ENCODE results near the gene SCAP.

The SCAP gene

GRCh38 chr3:47475570-47476329, at the start of gene SCAP:
Gene SCAP, minus strand, starts transcription at chr3:47475941. Its CDS starts 32,948 bp downstream, at chr3:47442993.
- no peaks in the 10 kb centered on the region for H3K9me3 Mint-ChIP-seq
- peaks cover 2% of the 10 kb centered on the region for H3K27me3 Mint-ChIP-seq (ENCODE audit: low read depth)
- peaks cover 14% of the 10 kb centered on the region for H3K4me1 Mint-ChIP-seq
- H3K4me3 Mint-ChIP-seq = peak within 1 kb of the TSS; percentile 92 to 95 (median 93)
- H3K36me3 Mint-ChIP-seq (ENCODE audit: low read depth) = peaks cover 5% of the 10 kb centered on the region
- peak within 1 kb of the TSS; percentile 79 to 91 (median 89) for H3K27ac Mint-ChIP-seq
- peak; percentile 96 to 99 (median 96) for TF ChIP-seq CTCF (IDR thresholded peaks at IDR 0.05; ENCODE audit: unreplicated experiment in 3 of 3)

- peaks cover 4% of the 10 kb centered on the region for H3K27me3 Mint-ChIP-seq (ENCODE audit: low read depth)
- H3K4me1 Mint-ChIP-seq = peaks cover 6% of the 10 kb centered on the region
- H3K36me3 Mint-ChIP-seq (ENCODE audit: low read depth) = no peaks in the 10 kb centered on the region
- H3K27ac Mint-ChIP-seq = peak overlapping the region in 1 of 3 experiments; percentile 5
- H3K4me3 Mint-ChIP-seq = no peak overlapping the region
- no peak for TF ChIP-seq CTCF (IDR thresholded peaks at IDR 0.05; ENCODE audit: unreplicated experiment in 3 of 3)
- H3K9me3 Mint-ChIP-seq = peaks cover 5% of the 10 kb centered on the region
Measured at GRCh38 chr3:47523310-47524073, 47.8 kb upstream of the SCAP start.

- TF ChIP-seq CTCF (IDR thresholded peaks at IDR 0.05; ENCODE audit: unreplicated experiment in 3 of 3) = peak; percentile 91 to 94 (median 91)
- no peaks in the 10 kb centered on the region for H3K36me3 Mint-ChIP-seq (ENCODE audit: low read depth)
- peaks cover 4% of the 10 kb centered on the region for H3K27me3 Mint-ChIP-seq (ENCODE audit: low read depth)
- H3K4me1 Mint-ChIP-seq = peaks cover 6% of the 10 kb centered on the region
- H3K27ac Mint-ChIP-seq = peak overlapping the region in 1 of 3 experiments; percentile 29
- no peak overlapping the region for H3K4me3 Mint-ChIP-seq
- H3K9me3 Mint-ChIP-seq = no peaks in the 10 kb centered on the region
Measured at GRCh38 chr3:47522082-47522987, 46.6 kb upstream of the SCAP start.

GRCh38 chr3:47520756-47521155, 45.0 kb upstream of the SCAP start:
- H3K4me1 Mint-ChIP-seq = peaks cover 10% of the 10 kb centered on the region
- H3K27ac Mint-ChIP-seq = no peak overlapping the region
- H3K4me3 Mint-ChIP-seq = no peak overlapping the region
- no peaks in the 10 kb centered on the region for H3K36me3 Mint-ChIP-seq (ENCODE audit: low read depth)
- H3K27me3 Mint-ChIP-seq (ENCODE audit: low read depth) = peaks cover 4% of the 10 kb centered on the region
- no peaks in the 10 kb centered on the region for H3K9me3 Mint-ChIP-seq
- no peak for TF ChIP-seq CTCF (IDR thresholded peaks at IDR 0.05; ENCODE audit: unreplicated experiment in 3 of 3)

- peak overlapping the region in 2 of 3 experiments; percentile 10 to 13 for H3K4me3 Mint-ChIP-seq
- peak overlapping the region in 1 of 3 experiments; percentile 22 for H3K27ac Mint-ChIP-seq
- no peaks in the 10 kb centered on the region for H3K9me3 Mint-ChIP-seq
- H3K36me3 Mint-ChIP-seq (ENCODE audit: low read depth) = no peaks in the 10 kb centered on the region
- H3K27me3 Mint-ChIP-seq (ENCODE audit: low read depth) = peaks cover 4% of the 10 kb centered on the region
- no peak for TF ChIP-seq CTCF (IDR thresholded peaks at IDR 0.05; ENCODE audit: unreplicated experiment in 3 of 3)
- peaks cover 21% of the 10 kb centered on the region for H3K4me1 Mint-ChIP-seq
Measured at GRCh38 chr3:47517937-47518336, 42.2 kb upstream of the SCAP start.
